K562 (cell line): ENCODE results near the gene DTL. TPM values are rescaled to one million over a fixed set of nuclear protein-coding genes. Genes with fewer than 3 reads are reported as not detected.

Source experiments
- BRF1 ChIP-seq: IDR thresholded peaks from 3 replicates; pipeline ENCODE4 v1.6.1; 2011; ENCODE audit warnings: borderline replicate concordance, mild to moderate bottlenecking; ENCODE audit not compliant: insufficient read length; ENCODE audit errors: extremely low read depth
- CAMTA2 ChIP-seq: fragments of 250-450 bp; sonication (Bioruptor Pico); conservative IDR thresholded peaks from 2 replicates; pipeline ENCODE4 v1.5.1; 2022
- CHCHD3 ChIP-seq: fragments of 250-450 bp; sonication (Bioruptor Pico); IDR thresholded peaks from 2 replicates; pipeline ENCODE4 v2.1.2; 2022; ENCODE audit warnings: mild to moderate bottlenecking
- ETV1 ChIP-seq: fragments of 450-650 bp; conservative IDR thresholded peaks from 2 replicates; pipeline ENCODE4 v1.6.1; 2016; ENCODE audit warnings: missing genetic modification characterization, control low read depth, low read depth, missing compliant biosample characterization
- EZH2 ChIP-seq: IDR thresholded peaks from 2 replicates; pipeline ENCODE4 v1.6.1; 2012; ENCODE audit warnings: low read depth, mild to moderate bottlenecking, inconsistent platforms, low read length, borderline replicate concordance
- MCM7 ChIP-seq, 2 experiments: fragments of 450-650 bp; IDR thresholded peaks; 2 replicates each; pipeline ENCODE4 v1.6.1; 2016 to 2018
- PKNOX1 ChIP-seq: fragments of 450-650 bp; IDR thresholded peaks from 2 replicates; pipeline ENCODE4 v1.6.1; 2016
- SMARCA5 ChIP-seq: fragments of 450-650 bp; IDR thresholded peaks from 2 replicates; pipeline ENCODE4 v1.6.1; 2016
- SRF ChIP-seq, 2 experiments: fragments of 250-450, 450-650 bp in 1 of 2; sonication (Bioruptor Pico) in 1 of 2; sonication (generic) in 1 of 2; formaldehyde crosslinking; IDR thresholded peaks; 2 replicates each; pipeline versions ENCODE4 v1.5.0 to v1.5.1; 2020 to 2022; ENCODE audit warnings: mild to moderate bottlenecking in 1 of 2, missing genetic modification reagents in 1 of 2
- ZBTB17 ChIP-seq: fragments of 450-650 bp; formaldehyde crosslinking; IDR thresholded peaks from 2 replicates; pipeline ENCODE4 v1.4.0; 2020; ENCODE audit warnings: mild to moderate bottlenecking
- polyA plus RNA-seq, 8 experiments: library from polyadenylated mRNA; depleted of rRNA in 4 of 8; stranded (reverse) in 5 of 8; unstranded in 3 of 8; fragments of >200 nt; fragmentation: Nextera tagmentation in 2 of 8; fragmentation: Illumina TruSeq in 1 of 8; extraction: Ambion mirVana in 2 of 8; extraction: Trizol in 1 of 8; gene quantifications; 2 replicates each; pipeline versions ENCODE4 v1.2.1 to v1.2.3, GENCODE V29; 2011 to 2014; ENCODE audit warnings: inconsistent platforms in 1 of 8, missing spikeins in 1 of 8
- total RNA-seq, 7 experiments: library from RNA; depleted of rRNA in 6 of 7; stranded (reverse); fragments of >200 nt in 6 of 7; fragmentation: Illumina TruSeq in 2 of 7; extraction: Trizol in 2 of 7; gene quantifications; 2 replicates each; pipeline versions ENCODE4 v1.2.1 to v1.2.3, GENCODE V29; 2011 to 2021; ENCODE audit warnings: low replicate concordance in 1 of 7
- TF ChIP-seq, protein P1 (sequence below): fragments of 450-650 bp; IDR thresholded peaks from 2 replicates; pipeline ENCODE4 v1.6.1; 2017; ENCODE audit warnings: antibody characterized with exemption
- TF ChIP-seq, protein P2 (sequence below): fragments of 250-450 bp; sonication (Bioruptor Pico); IDR thresholded peaks from 2 replicates; pipeline ENCODE4 v1.4.0; 2020; ENCODE audit warnings: mild to moderate bottlenecking, moderate library complexity
- TF ChIP-seq, protein P3 (sequence below), 2 experiments: fragments of 450-650 bp; IDR thresholded peaks; 2 replicates each; pipeline ENCODE4 v1.6.1; 2018; ENCODE audit warnings: mild to moderate bottlenecking in 2 of 2, low read depth in 1 of 2; ENCODE audit not compliant: partially characterized antibody in 2 of 2
- TF ChIP-seq, protein P4 (sequence below): sonication (generic); formaldehyde crosslinking; IDR thresholded peaks from 2 replicates; pipeline ENCODE4 v1.8.0; 2022; ENCODE audit warnings: mild to moderate bottlenecking, missing genetic modification reagents
- TF ChIP-seq, protein P5 (sequence below): sonication (generic); formaldehyde crosslinking; IDR thresholded peaks from 2 replicates; pipeline ENCODE4 v1.5.0; 2020; ENCODE audit warnings: missing genetic modification reagents
- TF ChIP-seq, protein P6 (sequence below): sonication (generic); formaldehyde crosslinking; IDR thresholded peaks from 2 replicates; pipeline ENCODE4 v1.8.0; 2022; ENCODE audit warnings: missing genetic modification reagents, mild to moderate bottlenecking, borderline replicate concordance

DTL gene
- total and polyA plus RNA-seq, 9 of the 15 experiments (the other 6 are each of a cell fraction or from before 2014, with no cell fraction given): 38.3 to 81.0 (median 63.2) TPM

GRCh38 chr1:212035123-212035834 is at the start of gene DTL, which contains the start of gene INTS7 (continued):
- TF ChIP-seq, protein P1, sequence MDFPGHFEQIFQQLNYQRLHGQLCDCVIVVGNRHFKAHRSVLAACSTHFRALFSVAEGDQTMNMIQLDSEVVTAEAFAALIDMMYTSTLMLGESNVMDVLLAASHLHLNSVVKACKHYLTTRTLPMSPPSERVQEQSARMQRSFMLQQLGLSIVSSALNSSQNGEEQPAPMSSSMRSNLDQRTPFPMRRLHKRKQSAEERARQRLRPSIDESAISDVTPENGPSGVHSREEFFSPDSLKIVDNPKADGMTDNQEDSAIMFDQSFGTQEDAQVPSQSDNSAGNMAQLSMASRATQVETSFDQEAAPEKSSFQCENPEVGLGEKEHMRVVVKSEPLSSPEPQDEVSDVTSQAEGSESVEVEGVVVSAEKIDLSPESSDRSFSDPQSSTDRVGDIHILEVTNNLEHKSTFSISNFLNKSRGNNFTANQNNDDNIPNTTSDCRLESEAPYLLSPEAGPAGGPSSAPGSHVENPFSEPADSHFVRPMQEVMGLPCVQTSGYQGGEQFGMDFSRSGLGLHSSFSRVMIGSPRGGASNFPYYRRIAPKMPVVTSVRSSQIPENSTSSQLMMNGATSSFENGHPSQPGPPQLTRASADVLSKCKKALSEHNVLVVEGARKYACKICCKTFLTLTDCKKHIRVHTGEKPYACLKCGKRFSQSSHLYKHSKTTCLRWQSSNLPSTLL: no peak
- peak in 1 of 2 experiments; percentile 48; a peak in 2 of 4 replicates for TF ChIP-seq SRF (CRISPR knock-in tag; IDR thresholded peaks at IDR 0.05)
- TF ChIP-seq CHCHD3 (CRISPR knock-in tag): no peak
- TF ChIP-seq, protein P2, sequence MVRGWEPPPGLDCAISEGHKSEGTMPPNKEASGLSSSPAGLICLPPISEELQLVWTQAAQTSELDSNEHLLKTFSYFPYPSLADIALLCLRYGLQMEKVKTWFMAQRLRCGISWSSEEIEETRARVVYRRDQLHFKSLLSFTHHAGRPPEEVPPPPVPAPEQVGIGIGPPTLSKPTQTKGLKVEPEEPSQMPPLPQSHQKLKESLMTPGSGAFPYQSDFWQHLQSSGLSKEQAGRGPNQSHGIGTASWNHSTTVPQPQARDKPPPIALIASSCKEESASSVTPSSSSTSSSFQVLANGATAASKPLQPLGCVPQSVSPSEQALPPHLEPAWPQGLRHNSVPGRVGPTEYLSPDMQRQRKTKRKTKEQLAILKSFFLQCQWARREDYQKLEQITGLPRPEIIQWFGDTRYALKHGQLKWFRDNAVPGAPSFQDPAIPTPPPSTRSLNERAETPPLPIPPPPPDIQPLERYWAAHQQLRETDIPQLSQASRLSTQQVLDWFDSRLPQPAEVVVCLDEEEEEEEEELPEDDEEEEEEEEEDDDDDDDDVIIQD (CRISPR knock-in tag): no peak
- TF ChIP-seq BRF1: no peak
- peak; percentile 82 for TF ChIP-seq PKNOX1
- TF ChIP-seq SMARCA5: peak; percentile 74; the same call in 1 of the 2 replicates
- no peak for TF ChIP-seq MCM7 (IDR thresholded peaks at IDR 0.05)
- TF ChIP-seq, protein P3, sequence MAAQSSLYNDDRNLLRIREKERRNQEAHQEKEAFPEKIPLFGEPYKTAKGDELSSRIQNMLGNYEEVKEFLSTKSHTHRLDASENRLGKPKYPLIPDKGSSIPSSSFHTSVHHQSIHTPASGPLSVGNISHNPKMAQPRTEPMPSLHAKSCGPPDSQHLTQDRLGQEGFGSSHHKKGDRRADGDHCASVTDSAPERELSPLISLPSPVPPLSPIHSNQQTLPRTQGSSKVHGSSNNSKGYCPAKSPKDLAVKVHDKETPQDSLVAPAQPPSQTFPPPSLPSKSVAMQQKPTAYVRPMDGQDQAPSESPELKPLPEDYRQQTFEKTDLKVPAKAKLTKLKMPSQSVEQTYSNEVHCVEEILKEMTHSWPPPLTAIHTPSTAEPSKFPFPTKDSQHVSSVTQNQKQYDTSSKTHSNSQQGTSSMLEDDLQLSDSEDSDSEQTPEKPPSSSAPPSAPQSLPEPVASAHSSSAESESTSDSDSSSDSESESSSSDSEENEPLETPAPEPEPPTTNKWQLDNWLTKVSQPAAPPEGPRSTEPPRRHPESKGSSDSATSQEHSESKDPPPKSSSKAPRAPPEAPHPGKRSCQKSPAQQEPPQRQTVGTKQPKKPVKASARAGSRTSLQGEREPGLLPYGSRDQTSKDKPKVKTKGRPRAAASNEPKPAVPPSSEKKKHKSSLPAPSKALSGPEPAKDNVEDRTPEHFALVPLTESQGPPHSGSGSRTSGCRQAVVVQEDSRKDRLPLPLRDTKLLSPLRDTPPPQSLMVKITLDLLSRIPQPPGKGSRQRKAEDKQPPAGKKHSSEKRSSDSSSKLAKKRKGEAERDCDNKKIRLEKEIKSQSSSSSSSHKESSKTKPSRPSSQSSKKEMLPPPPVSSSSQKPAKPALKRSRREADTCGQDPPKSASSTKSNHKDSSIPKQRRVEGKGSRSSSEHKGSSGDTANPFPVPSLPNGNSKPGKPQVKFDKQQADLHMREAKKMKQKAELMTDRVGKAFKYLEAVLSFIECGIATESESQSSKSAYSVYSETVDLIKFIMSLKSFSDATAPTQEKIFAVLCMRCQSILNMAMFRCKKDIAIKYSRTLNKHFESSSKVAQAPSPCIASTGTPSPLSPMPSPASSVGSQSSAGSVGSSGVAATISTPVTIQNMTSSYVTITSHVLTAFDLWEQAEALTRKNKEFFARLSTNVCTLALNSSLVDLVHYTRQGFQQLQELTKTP (IDR thresholded peaks at IDR 0.05; ENCODE audit: low read depth in 1 of 2, partially characterized antibody in 2 of 2): peak; percentile 71 to 94
- TF ChIP-seq, protein P4, sequence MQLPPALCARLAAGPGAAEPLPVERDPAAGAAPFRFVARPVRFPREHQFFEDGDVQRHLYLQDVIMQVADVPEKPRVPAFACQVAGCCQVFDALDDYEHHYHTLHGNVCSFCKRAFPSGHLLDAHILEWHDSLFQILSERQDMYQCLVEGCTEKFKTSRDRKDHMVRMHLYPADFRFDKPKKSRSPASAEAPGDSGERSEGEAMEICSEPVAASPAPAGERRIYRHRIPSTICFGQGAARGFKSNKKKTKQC (CRISPR knock-in tag): peak; percentile 94
- no peak for TF ChIP-seq CAMTA2 (CRISPR knock-in tag)
- TF ChIP-seq, protein P5, sequence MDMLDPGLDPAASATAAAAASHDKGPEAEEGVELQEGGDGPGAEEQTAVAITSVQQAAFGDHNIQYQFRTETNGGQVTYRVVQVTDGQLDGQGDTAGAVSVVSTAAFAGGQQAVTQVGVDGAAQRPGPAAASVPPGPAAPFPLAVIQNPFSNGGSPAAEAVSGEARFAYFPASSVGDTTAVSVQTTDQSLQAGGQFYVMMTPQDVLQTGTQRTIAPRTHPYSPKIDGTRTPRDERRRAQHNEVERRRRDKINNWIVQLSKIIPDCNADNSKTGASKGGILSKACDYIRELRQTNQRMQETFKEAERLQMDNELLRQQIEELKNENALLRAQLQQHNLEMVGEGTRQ (CRISPR knock-in tag): no peak
- TF ChIP-seq ETV1 (tag): no peak; the same call in 1 of the 2 replicates
- TF ChIP-seq, protein P6, sequence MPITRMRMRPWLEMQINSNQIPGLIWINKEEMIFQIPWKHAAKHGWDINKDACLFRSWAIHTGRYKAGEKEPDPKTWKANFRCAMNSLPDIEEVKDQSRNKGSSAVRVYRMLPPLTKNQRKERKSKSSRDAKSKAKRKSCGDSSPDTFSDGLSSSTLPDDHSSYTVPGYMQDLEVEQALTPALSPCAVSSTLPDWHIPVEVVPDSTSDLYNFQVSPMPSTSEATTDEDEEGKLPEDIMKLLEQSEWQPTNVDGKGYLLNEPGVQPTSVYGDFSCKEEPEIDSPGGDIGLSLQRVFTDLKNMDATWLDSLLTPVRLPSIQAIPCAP (CRISPR knock-in tag): no peak
- TF ChIP-seq EZH2: no peak
- TF ChIP-seq ZBTB17: peak; percentile 69
